ENCODE data around the gene HMCN1. TPM values are rescaled to one million over a fixed set of nuclear protein-coding genes. Genes with fewer than 3 reads are reported as not detected.

HMCN1 gene
- polyA plus RNA-seq, 1 donor, result 4.2 TPM

DNA sequence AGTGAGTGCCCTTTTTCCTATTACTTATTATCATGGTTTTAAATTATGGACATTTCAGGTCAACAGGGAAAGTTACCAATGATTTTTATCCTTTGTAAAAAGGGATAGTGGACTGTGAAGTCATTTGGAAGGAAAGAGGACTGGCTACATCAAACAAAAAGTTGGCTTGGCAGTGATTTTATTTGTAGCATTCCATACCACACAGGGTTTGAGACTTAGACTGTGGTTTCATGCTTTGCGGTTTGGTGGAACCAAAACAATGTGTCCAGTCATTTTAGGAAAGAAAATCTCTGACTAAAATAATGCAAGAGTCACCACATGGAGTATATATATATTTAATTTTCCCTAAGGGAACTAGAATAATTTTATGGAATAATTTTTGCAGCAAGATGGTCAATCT is 239.5 kb downstream of the HMCN1 start:
- WGBS (ENCODE audit: insufficient coverage, low lambda C conversion rate), result no CpG with 5 or more reads among the region's 1 CpG
- Histone ChIP-seq H3K27ac (ENCODE audit: low read length) (no peak overlapping the region), H3K27me3 (ENCODE audit: control insufficient read depth, insufficient read depth, low read length) (no peaks in the 10 kb centered on the region), H3K36me3 (ENCODE audit: control insufficient read depth, insufficient read depth, low read length) (no peaks in the 10 kb centered on the region), H3K4me1 (ENCODE audit: control insufficient read depth, insufficient read depth, low read length) (no peaks in the 10 kb centered on the region), H3K9me3 (ENCODE audit: control insufficient read depth, low read depth, low read length) (no peaks in the 10 kb centered on the region), H3K4me3 (ENCODE audit: low read length) (no peak overlapping the region)
- DNase-seq, result no peak

DNA sequence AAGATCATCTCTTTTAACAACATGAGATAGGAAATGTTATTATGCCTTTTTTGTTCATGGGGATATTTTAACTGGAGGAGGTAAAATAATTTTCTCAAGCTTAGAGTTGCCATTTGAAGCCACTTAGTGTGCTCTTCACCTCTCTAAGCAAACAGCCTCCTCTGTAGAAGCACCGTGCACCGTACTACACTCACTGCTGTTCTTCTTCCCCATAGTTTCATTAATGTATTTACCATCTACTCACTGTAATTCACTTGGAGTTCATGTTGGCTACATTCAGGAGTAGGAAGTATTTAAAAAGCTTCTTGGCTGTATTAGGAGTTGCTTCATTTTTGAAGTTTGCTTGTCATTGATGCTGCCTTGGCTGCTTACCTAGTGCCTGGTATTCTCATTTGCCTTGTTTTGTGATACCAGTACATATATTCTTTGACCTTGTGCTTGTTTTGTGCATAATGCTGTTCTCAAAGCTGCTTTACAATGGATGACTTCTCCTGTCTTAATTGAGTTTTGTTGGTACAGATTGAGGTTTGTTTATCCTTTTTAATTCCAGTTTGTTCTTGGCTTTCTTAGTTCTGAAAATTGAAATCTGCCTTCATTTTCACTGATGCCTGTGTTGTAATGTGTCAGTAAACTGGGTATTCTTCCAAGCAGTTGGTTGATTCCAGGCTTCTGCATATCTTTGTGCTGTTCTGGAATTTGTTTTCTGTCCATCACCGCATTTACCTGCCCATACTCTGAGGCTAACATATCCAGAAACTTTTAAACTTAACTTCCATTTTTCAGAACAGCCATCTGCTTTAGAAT is 240.4 kb downstream of the HMCN1 start:
- no peak overlapping the region for H3K4me3 ChIP-seq (ENCODE audit: low read length)
- no peaks in the 10 kb centered on the region for H3K4me1 ChIP-seq (ENCODE audit: control insufficient read depth, insufficient read depth, low read length)
- no peak for DNase-seq
- 100% methylated on average over 1 of the region's 3 CpGs for WGBS (ENCODE audit: insufficient coverage, low lambda C conversion rate)
- H3K36me3 ChIP-seq (ENCODE audit: control insufficient read depth, insufficient read depth, low read length), result no peaks in the 10 kb centered on the region
- H3K9me3 ChIP-seq (ENCODE audit: control insufficient read depth, low read depth, low read length), result no peaks in the 10 kb centered on the region
- H3K27ac ChIP-seq (ENCODE audit: low read length), result no peak overlapping the region
- H3K27me3 ChIP-seq (ENCODE audit: control insufficient read depth, insufficient read depth, low read length), result no peaks in the 10 kb centered on the region

DNA sequence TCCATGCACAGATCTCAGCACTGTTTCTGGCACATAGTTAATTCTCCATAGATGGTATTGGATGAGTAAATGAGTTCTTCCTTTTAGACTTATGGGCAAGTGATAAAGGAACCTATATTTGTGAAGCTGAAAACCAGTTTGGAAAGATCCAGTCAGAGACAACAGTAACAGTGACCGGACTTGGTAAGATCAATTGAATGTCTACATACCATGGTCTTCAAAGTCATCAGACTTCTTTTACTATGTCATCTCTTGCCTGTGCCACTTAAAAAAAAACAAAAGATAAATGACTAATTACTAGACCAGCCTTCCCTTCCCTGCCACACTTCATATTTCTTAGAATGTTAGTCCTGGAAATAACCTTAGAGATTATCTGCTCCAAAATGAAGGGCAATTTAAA is 246.7 kb downstream of the HMCN1 start:
- no peaks in the 10 kb centered on the region for H3K27me3 ChIP-seq (ENCODE audit: control insufficient read depth, insufficient read depth, low read length)
- DNase-seq, result no peak
- WGBS (ENCODE audit: insufficient coverage, low lambda C conversion rate), result no CpG with 5 or more reads among the region's 1 CpG
- no peaks in the 10 kb centered on the region for H3K36me3 ChIP-seq (ENCODE audit: control insufficient read depth, insufficient read depth, low read length)
- no peak overlapping the region for H3K4me3 ChIP-seq (ENCODE audit: low read length)
- H3K4me1 ChIP-seq (ENCODE audit: control insufficient read depth, insufficient read depth, low read length), result no peaks in the 10 kb centered on the region
- no peak overlapping the region for H3K27ac ChIP-seq (ENCODE audit: low read length)
- no peaks in the 10 kb centered on the region for H3K9me3 ChIP-seq (ENCODE audit: control insufficient read depth, low read depth, low read length)

DNA sequence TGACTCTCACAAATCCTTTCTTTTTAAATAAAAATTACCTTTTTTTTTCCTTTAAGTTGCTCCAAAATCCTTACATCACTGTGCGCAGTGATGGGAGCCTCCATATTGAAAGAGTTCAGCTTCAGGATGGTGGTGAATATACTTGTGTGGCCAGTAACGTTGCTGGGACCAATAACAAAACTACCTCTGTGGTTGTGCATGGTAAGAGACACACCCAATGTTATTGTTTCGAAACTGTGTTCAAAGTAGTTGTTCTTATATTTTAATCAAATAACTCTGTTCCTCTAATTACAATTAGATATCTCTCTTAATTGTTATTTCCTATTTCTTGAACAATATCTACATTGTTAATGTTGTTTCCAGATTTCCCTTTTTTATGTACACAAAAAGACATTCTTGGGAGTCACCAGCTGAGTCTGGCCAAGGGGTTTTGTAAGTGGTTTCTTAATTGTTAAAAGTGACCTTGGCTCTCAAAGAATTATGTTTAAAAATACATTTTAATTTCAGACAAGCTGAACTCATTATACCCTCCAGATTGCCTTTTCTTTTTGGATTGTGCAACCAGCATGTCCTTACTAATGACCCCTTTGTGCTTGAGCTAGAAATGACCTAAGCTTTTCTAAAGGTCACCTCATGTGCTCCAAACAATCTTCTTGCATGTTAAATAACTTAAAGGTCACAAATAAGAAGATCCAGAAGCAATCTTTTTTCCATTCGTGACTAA is 250.1 kb downstream of the HMCN1 start:
- H3K36me3 ChIP-seq (ENCODE audit: control insufficient read depth, insufficient read depth, low read length), result no peaks in the 10 kb centered on the region
- H3K4me1 ChIP-seq (ENCODE audit: control insufficient read depth, insufficient read depth, low read length), result no peaks in the 10 kb centered on the region
- 100% methylated on average over 1 of the region's 4 CpGs for WGBS (ENCODE audit: insufficient coverage, low lambda C conversion rate)
- H3K27ac ChIP-seq (ENCODE audit: low read length), result no peak overlapping the region
- no peak for DNase-seq
- no peaks in the 10 kb centered on the region for H3K9me3 ChIP-seq (ENCODE audit: control insufficient read depth, low read depth, low read length)
- no peak overlapping the region for H3K4me3 ChIP-seq (ENCODE audit: low read length)
- H3K27me3 ChIP-seq (ENCODE audit: control insufficient read depth, insufficient read depth, low read length), result no peaks in the 10 kb centered on the region

DNA sequence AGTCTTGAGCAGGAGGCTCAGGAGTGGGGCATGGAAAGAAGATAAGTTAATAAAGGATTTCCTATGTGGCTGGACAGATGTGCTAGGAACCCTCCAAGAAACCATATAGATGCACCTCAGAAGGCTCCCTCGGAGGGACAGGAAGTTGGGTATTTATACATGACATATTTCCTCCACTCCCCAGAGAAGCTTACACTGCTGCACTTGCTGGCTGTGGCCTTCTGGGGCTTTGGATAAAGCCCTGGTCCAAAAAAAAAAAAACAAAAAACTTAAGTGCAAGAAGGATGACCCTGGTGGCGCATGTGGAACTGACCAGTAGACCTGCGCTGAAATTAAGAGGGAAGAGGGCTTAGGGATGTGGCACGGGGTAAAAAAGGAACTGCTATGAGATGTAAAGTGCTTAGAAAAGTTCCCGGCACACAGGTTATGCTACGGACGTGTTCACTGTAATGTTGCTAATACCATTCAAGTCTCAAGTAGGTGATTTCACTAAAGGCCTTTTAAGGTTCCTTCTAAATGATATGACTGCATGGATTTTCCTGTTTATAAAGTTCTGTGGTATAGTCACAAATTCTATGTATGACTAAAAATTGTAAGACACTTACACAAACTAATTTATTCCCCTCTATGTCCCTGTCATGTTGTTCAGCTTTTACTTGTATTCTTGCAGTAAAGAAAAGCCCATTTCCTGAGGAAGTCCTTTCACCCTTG is 253.6 kb downstream of the HMCN1 start:
- Histone ChIP-seq H3K36me3 (ENCODE audit: control insufficient read depth, insufficient read depth, low read length) (no peaks in the 10 kb centered on the region), H3K27me3 (ENCODE audit: control insufficient read depth, insufficient read depth, low read length) (no peaks in the 10 kb centered on the region), H3K4me1 (ENCODE audit: control insufficient read depth, insufficient read depth, low read length) (no peaks in the 10 kb centered on the region), H3K27ac (ENCODE audit: low read length) (no peak overlapping the region), H3K4me3 (ENCODE audit: low read length) (no peak overlapping the region), H3K9me3 (ENCODE audit: control insufficient read depth, low read depth, low read length) (no peaks in the 10 kb centered on the region)
- 90% methylated on average over 3 of the region's 7 CpGs for WGBS (ENCODE audit: insufficient coverage, low lambda C conversion rate)
- DNase-seq, result no peak

DNA sequence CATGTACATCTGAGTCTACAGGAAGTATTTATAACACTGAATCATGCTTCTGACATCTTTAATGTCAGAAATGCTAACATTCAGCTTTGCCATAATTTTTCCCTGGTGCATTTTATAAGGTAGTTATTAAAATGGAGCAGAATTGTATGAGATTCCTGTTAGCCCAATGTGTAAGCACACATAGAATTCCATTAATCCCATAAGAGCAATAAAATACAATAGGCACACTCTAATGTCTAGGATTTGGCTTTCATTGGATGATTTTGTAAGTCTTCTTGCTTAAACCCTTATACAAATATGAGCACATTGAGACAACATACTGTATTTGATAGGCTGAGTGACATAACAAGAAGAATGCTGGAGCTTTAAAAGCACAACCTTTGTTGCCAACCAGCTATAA is 256.4 kb downstream of the HMCN1 start:
- Histone ChIP-seq H3K27me3 (ENCODE audit: control insufficient read depth, insufficient read depth, low read length) (no peaks in the 10 kb centered on the region), H3K36me3 (ENCODE audit: control insufficient read depth, insufficient read depth, low read length) (no peaks in the 10 kb centered on the region), H3K9me3 (ENCODE audit: control insufficient read depth, low read depth, low read length) (no peaks in the 10 kb centered on the region), H3K27ac (ENCODE audit: low read length) (no peak overlapping the region), H3K4me1 (ENCODE audit: control insufficient read depth, insufficient read depth, low read length) (no peaks in the 10 kb centered on the region), H3K4me3 (ENCODE audit: low read length) (no peak overlapping the region)
- no peak for DNase-seq

DNA sequence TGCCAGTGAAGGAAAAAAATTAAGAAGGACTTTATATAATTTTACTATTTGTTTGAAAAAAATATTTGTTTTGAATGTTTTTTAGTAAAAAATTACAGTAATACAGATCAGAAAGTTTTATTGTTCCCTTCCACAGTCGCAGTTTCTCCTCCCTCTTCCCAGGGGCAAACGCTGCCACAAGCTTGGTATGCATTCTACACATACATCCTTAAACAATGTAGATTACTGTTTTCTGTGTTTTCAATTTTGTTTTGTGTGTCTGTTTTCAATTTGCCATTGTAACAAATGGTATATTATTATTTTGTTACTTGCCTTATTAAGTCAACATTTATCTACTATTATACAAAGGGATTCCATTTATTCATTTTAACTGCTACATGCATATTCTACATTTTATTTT is 257.1 kb downstream of the HMCN1 start:
- no peak overlapping the region for H3K4me3 ChIP-seq (ENCODE audit: low read length)
- H3K4me1 ChIP-seq (ENCODE audit: control insufficient read depth, insufficient read depth, low read length), result no peaks in the 10 kb centered on the region
- no peaks in the 10 kb centered on the region for H3K9me3 ChIP-seq (ENCODE audit: control insufficient read depth, low read depth, low read length)
- H3K27ac ChIP-seq (ENCODE audit: low read length), result no peak overlapping the region
- DNase-seq, result no peak
- no peaks in the 10 kb centered on the region for H3K36me3 ChIP-seq (ENCODE audit: control insufficient read depth, insufficient read depth, low read length)
- H3K27me3 ChIP-seq (ENCODE audit: control insufficient read depth, insufficient read depth, low read length), result no peaks in the 10 kb centered on the region
- WGBS (ENCODE audit: insufficient coverage, low lambda C conversion rate), result 80% methylated on average over 1 of the region's 2 CpGs

DNA sequence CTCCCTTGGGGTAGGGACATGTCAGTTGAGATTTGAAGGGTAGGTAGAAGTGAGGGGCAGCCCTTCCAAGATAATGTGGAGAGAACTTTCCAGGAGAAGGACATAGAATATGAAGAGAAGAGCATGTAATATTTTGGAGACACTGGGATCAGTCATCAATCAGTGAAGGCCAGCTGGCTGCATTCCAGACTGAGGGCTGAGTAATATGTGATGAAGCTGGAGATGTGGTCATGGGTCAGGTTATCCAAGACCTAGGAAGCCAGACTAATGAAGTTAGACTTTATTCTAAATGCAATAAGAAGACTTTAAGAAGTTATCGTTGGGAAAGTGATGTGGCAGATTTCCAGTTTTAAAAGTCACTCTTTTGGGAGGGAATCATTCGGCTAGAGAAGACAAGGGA is 262.0 kb downstream of the HMCN1 start:
- H3K9me3 ChIP-seq (ENCODE audit: control insufficient read depth, low read depth, low read length), result no peaks in the 10 kb centered on the region
- no peaks in the 10 kb centered on the region for H3K27me3 ChIP-seq (ENCODE audit: control insufficient read depth, insufficient read depth, low read length)
- no peak overlapping the region for H3K27ac ChIP-seq (ENCODE audit: low read length)
- no peak for DNase-seq
- no peaks in the 10 kb centered on the region for H3K36me3 ChIP-seq (ENCODE audit: control insufficient read depth, insufficient read depth, low read length)
- 90% methylated on average over 2 of the region's 2 CpGs for WGBS (ENCODE audit: insufficient coverage, low lambda C conversion rate)
- H3K4me1 ChIP-seq (ENCODE audit: control insufficient read depth, insufficient read depth, low read length), result no peaks in the 10 kb centered on the region
- no peak overlapping the region for H3K4me3 ChIP-seq (ENCODE audit: low read length)

DNA sequence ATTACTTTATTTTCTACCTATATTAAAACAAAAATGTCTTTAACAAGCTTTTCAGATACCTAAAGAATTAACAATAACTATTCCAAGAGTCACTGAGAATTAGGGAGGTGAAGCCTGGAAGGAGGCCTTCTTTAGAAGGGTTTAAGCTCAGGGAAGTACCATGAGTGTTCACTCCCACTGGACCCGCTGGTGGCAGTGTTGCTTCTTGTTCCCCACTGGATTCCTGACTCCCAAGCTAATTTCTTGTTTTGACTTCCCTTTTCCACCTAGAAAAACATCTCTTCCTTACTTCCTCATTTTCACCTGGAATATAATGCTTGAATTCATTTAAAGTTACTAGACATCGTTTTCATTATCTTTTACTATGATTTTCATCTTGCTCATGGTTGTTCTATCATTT is 264.2 kb downstream of the HMCN1 start:
- H3K27me3 ChIP-seq (ENCODE audit: control insufficient read depth, insufficient read depth, low read length), result no peaks in the 10 kb centered on the region
- H3K4me1 ChIP-seq (ENCODE audit: control insufficient read depth, insufficient read depth, low read length), result no peaks in the 10 kb centered on the region
- H3K36me3 ChIP-seq (ENCODE audit: control insufficient read depth, insufficient read depth, low read length), result no peaks in the 10 kb centered on the region
- no peak for DNase-seq
- WGBS (ENCODE audit: insufficient coverage, low lambda C conversion rate), result 92% methylated on average over 2 of the region's 2 CpGs
- H3K9me3 ChIP-seq (ENCODE audit: control insufficient read depth, low read depth, low read length), result no peaks in the 10 kb centered on the region
- H3K4me3 ChIP-seq (ENCODE audit: low read length), result no peak overlapping the region
- no peak overlapping the region for H3K27ac ChIP-seq (ENCODE audit: low read length)

DNA sequence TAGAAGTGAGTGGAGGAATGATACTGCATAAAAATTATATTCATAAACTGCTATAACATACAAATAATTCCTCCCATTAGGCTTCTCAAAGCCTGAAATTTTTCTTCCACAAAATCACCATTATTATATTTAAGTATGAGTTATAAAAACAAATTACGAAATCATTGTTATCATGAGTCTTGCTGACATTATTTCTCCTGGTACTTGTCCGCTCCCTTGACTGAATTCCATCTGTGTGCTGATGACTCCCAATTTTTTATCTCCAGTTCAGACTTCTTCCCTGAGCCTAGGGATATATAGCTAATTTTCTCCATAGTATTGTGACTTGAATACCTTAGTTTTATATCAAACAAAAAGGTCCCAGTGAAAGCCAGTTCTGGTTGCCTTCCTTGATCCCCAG is 268.2 kb downstream of the HMCN1 start:
- Histone ChIP-seq H3K4me1 (ENCODE audit: control insufficient read depth, insufficient read depth, low read length) (no peaks in the 10 kb centered on the region), H3K27ac (ENCODE audit: low read length) (no peak overlapping the region), H3K4me3 (ENCODE audit: low read length) (no peak overlapping the region), H3K36me3 (ENCODE audit: control insufficient read depth, insufficient read depth, low read length) (no peaks in the 10 kb centered on the region), H3K27me3 (ENCODE audit: control insufficient read depth, insufficient read depth, low read length) (no peaks in the 10 kb centered on the region), H3K9me3 (ENCODE audit: control insufficient read depth, low read depth, low read length) (no peaks in the 10 kb centered on the region)
- DNase-seq, result no peak
- 100% methylated on average over 1 of the region's 2 CpGs for WGBS (ENCODE audit: insufficient coverage, low lambda C conversion rate)
